ENCODE measurements around the gene BTNL9.
"Not testable (repeated sequence)": the region's sequence is repeated elsewhere in the genome, so short reads cannot be mapped to it uniquely, and the experiment has no call there.

BTNL9 gene

DNA sequence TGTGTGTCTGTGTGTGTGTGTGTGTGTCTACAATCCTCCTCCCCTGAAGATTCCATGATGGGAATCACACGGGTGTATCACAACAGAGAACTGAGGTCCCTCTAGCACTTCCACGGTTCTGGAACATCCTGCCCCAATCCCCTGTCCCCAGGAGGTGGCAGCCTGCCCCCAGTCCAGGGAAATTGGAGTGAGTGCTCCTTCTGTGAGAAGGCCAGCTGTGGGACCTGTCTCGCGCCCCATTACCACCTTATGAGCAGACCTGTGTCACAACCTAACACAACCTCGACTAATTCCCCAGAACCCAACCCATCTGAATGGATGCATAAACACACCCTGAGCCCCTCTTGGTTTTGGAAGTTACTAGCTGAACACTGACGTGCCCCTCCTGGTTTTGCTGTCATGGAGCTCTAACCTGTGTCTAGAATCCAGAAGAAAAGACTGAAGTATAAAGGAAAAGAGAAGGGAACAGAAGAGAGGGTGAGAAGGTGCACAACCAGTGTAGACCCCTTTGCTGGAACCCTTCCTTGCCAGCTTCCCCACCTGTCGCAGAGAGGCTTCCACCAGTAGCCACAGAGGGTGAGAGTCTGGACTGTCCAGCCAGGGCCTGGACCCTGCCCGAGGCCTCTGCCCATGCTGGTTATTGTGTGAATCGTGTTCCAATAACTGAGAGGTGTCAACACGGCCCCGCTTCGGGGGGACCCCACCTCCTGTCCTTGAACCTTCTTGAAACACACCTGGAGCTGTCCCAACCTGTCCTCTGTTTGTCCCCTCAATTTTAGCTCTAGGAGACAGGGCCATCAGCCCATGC lies 3.4 kb downstream of the BTNL9 start:
- no peak for DNase-seq (ENCODE audit: low read depth)

DNA sequence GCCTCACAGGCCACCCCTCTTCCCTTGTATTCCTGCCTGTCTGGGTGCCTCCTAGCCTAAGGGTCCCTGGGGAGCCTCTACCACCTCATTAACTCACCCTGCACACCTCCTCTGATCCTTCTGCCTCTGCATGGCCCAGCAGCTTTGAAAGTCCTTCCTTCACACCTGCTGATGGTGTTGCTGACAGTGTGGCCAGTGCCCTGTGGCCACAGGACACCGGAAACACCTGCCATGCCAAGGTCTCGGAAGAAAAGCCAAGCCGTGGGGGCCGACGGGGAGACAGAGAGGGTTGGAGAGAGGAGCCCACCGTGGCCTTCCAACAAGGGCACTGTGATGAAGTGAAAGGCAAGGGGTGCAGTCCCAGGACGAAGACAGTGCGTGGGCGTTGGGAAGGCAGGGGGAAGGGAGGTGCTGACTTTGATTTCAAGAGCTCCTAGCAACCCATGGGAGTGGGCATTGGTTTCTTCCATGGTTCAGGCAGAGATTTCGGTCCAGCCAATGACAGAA lies 4.1 kb downstream of the BTNL9 start:
- DNase-seq (ENCODE audit: low read depth): no peak

DNA sequence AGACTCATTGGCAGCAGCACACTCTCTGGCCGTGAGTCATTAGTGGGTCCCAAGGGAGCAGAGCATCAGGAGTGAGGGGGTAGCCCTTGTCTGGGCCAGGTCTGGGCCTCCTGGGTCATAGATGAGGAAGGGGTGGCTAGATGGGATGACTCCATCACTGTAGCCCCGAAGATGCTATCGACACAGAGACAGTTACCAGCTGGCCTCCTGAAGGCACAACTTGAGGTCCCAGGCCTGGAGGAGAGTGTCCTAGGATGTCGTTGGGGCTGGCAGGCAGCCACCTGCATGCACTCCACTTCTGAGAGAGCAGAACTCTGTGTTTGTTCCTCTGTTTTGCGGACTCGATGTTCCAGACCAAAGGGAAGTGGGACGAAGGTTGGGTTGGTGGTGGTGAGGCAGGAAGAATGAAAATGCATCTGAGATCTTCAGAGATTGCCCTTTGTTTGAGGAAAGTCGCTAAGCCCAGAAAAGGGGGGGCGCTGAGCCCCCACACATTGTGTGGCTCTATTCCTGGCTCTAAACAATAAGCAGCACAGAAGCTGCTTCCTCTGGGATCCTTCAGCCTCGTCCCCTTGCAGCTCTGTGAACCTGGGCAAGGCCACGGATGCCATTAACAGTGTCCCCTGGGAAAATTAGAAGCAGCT lies 4.7 kb downstream of the BTNL9 start:
- DNase-seq (ENCODE audit: low read depth): no peak

- no peak for DNase-seq (ENCODE audit: low read depth)
Measured at GRCh38 chr5:181045316-181045715, 5.2 kb downstream of the BTNL9 start.

GRCh38 chr5:181045857-181046256 lies 5.8 kb downstream of the BTNL9 start:
- DNase-seq (ENCODE audit: low read depth): not testable (repeated sequence)

DNA sequence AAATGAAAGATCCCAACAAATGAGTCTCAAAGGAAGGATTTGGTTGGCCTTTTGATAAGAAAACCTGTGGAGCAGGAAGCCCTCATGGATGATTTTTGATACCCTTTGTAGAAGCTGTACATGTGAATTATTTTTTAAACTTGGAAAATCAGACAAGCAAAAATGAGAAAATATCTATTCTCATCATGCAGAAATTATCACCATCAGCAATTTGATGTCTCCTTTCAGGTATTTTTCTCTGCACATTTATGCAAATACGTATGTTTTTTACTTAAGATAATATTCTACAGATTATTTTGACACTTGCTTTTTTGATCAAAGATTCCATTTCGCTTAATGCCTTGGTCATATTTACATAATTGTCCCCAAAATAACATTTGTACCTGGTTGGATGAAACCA lies 7.2 kb downstream of the BTNL9 start:
- DNase-seq (ENCODE audit: low read depth): no peak

DNA sequence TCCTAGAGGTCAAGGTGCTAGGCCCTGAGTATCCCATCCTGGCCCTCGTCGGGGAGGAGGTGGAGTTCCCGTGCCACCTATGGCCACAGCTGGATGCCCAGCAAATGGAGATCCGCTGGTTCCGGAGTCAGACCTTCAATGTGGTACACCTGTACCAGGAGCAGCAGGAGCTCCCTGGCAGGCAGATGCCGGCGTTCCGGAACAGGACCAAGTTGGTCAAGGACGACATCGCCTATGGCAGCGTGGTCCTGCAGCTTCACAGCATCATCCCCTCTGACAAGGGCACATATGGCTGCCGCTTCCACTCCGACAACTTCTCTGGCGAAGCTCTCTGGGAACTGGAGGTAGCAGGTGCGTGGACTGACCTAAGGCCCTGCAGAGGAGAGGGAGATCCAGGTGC lies 7.9 kb downstream of the BTNL9 start:
- no peak for DNase-seq (ENCODE audit: low read depth)

DNA sequence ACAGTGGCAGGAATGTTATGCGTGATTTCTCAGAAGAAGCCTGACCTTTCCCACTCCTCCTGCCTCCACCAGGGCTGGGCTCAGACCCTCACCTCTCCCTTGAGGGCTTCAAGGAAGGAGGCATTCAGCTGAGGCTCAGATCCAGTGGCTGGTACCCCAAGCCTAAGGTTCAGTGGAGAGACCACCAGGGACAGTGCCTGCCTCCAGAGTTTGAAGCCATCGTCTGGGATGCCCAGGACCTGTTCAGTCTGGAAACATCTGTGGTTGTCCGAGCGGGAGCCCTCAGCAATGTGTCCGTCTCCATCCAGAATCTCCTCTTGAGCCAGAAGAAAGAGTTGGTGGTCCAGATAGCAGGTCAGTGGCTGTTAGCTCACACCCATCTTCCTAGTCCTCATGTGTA lies 9.9 kb downstream of the BTNL9 start:
- DNase-seq (ENCODE audit: low read depth): no peak

DNA sequence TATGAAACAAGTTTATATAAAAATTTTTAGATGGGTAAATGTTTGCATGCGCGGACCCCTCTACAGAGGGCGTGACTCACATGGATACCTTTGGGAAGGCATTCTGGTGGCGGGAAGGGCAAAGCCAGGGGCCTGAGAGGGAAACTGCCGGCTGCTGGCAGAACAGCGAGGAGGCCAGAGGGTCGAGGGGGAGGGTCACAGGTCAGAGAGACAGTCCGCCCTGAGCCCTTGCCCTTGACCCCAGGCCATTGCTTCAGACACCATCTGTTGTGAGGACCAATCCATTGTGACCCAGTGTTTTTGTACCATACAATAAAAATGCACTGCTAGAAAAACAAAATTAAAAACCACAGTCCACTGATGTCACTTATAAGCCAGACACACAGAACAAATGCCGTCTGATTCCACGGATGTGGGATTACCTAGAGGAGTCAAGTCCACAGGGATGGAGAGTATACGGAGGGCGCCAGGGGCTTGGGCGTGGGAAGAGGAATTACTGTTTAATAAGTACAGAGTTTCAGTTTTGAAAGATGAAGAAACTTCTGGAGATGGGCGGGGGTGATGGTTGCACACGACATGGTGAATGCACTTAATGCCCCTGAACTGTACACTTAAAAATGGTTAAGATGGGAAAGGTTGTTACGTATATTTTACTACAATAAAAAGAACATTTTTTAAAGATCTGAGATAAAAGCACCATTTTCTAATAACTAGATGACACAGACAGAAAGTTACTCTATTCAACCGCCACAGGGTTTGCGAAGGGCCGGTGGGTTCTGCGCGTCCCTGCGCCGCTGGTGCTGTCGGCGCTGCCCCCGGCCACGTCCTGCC lies 12.0 kb downstream of the BTNL9 start:
- DNase-seq (ENCODE audit: low read depth): no peak

DNA sequence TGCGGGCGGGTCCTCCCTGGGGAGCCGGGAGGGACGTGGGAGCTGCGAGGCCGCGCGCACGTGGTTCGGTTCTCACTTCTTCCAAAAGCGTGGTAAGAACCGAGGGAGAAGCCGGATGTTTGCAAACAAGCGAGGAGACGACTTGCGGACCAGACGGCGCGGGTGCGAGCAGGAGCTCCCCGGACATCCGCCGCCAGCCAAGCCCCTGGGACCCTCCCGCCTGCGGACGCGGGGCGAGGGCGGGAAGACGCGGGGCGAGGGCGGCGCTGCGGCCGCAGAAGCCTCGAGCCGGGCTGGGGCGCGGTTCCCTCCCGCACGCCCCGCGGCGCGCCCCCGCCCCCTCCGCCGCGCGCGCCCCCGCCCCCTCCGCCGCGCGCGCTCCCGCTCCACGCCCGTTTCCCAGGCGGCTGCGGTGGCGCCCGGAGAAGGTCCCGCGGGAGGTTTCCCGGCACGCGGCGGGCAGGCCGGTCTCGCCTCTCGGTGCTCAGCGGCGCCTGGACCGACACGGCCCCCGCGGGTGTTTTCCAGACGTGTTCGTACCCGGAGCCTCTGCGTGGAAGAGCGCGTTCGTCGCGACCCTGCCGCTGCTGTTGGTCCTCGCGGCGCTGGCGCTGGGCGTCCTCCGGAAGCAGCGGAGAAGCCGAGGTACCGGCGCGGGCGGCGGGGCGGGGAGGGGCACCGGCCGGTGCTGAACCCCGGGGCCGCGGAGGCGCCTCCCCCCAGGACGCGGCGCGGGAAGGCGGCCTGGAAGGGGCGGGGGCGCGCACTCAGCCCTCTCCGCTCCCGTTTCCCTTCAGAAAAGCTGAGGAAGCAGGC lies 12.8 kb downstream of the BTNL9 start:
- no peak for DNase-seq (ENCODE audit: low read depth)

- DNase-seq (ENCODE audit: low read depth): no peak
Measured at GRCh38 chr5:181053488-181054121, 13.5 kb downstream of the BTNL9 start.

DNA sequence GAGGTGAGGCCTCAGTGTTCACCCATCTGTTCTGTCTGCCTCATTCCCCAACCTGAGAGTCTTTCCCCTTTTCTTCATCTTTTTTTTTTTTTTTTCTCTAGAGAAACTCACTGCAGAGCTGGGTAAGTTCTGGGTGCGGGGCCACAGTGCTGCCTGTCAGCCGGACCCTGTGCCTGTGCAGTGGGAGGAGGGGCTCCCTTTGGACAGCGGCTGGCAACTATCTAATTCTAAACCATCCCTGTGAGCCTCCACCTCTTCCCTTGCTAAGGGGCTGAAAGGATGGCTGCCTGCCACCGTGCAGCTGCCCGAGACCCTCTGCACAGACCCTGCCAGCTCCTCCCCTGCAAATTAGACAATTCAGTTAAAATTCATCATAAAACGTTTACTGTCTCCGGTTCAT lies 14.1 kb downstream of the BTNL9 start:
- no peak for DNase-seq (ENCODE audit: low read depth)

DNA sequence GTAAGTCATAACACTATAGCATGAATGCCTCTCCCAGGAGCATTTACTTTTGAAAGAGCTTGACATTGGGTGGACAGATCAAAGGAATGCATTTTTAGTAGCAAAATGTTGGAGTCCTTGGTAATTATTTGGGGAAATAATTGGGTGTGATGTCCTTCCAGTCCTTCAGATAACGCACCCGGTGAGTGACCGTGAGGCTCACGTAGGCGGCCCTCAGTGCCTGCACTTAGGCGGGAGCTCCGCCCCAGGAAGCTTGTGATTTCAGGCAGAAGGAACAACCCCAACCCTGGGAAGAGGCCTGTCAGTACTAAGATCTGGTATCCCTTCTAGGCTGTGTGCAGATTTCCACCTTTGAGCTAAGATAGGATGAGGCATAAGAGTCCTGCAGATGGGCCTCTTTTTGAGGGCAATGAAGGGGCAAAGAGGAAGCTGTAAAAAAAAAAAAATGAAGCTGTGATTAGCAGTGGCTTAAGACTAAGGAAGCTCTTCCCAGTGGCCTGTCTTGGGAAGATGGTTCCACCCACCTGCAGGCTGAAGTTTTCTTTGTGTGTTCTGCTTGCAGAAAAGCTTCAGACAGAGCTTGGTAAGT lies 14.9 kb downstream of the BTNL9 start:
- no peak for DNase-seq (ENCODE audit: low read depth)

- DNase-seq (ENCODE audit: low read depth): no peak
Measured at GRCh38 chr5:181056431-181056830, 16.4 kb downstream of the BTNL9 start.

- no peak for DNase-seq (ENCODE audit: low read depth)
Measured at GRCh38 chr5:181058321-181058720, 18.3 kb downstream of the BTNL9 start.

GRCh38 chr5:181058786-181059296 lies 18.8 kb downstream of the BTNL9 start:
- DNase-seq (ENCODE audit: low read depth): no peak

DNA sequence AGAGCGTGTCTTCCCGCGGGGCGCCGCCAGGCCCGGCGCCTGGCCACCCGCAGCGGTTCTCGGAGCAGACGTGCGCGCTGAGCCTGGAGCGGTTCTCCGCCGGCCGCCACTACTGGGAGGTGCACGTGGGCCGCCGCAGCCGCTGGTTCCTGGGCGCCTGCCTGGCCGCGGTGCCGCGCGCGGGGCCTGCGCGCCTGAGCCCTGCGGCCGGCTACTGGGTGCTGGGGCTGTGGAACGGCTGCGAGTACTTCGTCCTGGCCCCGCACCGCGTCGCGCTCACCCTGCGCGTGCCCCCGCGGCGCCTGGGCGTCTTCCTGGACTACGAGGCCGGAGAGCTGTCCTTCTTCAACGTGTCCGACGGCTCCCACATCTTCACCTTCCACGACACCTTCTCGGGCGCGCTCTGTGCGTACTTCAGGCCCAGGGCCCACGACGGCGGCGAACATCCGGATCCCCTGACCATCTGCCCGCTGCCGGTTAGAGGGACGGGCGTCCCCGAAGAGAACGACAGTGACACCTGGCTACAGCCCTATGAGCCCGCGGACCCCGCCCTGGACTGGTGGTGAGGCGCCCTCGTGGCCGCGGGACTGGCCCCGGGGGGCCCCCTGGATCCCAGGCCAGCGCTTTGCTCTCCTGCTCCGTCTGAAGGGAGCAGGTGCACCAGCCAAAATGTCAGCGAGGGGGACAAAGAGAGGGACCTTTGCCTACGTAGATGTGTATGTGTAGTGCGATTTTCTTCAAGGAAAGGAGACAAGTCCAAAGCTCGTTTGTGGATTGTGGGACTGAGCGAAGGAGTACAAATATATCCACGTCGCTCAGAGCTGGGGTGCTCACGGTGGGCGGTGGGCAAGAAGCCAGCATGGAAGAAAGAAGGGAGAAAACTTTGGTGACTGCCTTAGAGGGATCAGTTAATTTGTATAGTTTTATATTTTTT lies 19.5 kb downstream of the BTNL9 start:
- DNase-seq (ENCODE audit: low read depth): no peak

- no peak for DNase-seq (ENCODE audit: low read depth)
Measured at GRCh38 chr5:181060231-181060590, 20.1 kb downstream of the BTNL9 start.

DNA sequence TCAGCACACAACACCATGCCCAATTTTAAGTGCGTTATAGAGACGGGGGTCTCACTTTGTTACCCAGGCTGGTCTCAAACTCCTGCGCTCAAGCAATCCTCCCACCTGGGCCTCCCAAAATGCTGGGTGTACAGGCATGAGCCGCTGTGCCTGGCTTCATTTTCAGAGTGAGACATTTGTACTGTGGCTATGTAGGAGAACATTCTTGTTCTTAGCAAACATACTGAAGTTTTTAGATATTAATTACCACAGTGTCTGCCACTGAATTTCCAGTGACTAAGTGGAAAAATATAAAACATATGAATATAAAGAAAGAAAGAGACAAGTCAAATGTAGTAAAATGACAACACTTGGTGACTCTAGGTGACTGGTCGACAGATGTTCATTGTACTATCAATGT lies 20.9 kb downstream of the BTNL9 start:
- DNase-seq (ENCODE audit: low read depth): no peak

GRCh38 chr5:181061645-181062044 lies 21.6 kb downstream of the BTNL9 start:
- no peak for DNase-seq (ENCODE audit: low read depth)
